Non-pigmented ciliary epithelial cell (primary cell): ENCODE data around the gene NECTIN1.

Experiments
- DNase-seq: peaks from one replicate; pipeline ENCODE4 v3.0.0-alpha.2; 2010; ENCODE audit warnings: low read depth

Gene NECTIN1

DNA sequence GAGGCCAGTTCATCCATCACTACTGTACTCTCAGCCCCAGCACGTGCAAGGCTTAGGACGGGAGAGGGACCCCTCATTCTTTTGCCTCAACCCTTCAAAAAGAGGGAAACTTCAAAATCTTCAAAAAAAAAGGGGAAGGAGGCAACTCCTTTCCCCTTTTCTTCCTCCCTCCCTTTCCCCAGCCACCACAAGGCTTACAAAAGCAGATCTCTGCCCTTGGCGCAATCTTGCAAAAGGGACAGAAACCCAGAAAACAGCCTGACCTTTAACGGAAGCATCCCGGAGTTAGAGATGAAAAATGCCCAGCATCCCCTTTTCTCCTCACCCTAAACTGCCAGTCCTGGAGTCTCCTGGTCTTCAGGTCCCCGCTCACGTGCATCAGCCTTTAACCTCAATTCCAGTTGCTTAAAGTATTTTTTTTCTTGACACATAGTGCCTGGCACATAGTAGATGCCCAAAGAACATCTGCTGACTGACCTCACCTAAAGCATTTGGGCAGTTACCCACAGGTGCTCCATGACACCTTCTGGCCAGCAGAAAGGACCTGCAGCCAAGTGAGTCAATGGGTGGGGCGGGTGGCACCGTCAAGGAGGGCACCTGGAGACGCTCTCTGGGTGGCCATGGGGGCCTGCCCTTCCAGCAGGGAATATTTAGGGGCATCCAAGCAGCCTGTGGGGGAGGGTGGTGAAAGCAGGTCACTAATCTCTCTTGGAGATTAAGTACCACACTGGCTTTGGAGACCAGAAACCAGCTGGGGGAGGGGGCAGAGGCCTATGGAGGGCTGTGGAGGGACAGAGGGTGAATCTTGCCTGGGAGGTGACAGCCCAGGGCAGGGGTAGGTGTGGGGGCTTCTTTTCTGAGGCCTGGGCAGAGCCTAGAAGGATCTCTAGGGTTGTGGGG is 16.3 kb downstream of the NECTIN1 start:
- DNase-seq: no peak

DNA sequence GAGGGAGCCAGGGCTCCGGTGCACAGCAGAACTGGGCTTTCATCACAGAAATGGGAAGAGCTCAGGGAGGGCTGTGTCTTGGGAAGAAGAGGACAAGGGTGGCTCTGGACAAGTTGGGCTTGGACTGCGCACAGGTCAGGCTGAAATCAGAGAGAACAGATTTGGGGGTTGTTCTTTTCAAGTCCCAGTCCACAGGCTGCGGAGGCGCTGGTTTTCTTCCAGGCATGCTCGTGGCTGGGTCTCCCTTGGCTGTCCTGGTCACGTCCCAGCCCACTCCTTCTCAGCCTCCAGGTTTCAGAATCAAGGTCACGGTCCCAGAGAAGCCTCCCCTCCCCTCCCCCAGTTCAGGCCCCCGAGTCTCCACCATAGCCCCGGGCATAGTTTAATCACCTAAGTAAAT is 17.0 kb downstream of the NECTIN1 start:
- DNase-seq: no peak

DNA sequence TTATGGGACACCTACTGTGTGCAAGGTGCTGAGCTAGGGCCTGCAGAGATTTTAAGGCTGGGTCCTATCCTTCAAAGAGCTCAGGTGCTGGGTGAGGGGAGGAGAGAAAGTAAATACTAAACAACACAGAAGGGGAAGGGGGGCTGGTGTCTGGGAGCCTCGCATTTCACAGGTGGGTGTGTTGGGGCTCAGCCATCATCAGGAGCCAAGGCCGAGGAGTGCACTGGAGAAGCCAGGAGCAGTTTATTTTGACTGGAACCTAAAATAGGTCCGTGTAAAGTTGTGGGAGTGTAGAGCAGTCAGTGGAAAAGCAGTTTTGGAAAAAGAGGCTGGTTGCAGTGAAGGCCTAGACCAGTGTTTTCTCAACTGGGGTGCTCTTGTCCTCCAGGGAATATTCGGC is 17.5 kb downstream of the NECTIN1 start:
- DNase-seq: no peak

DNA sequence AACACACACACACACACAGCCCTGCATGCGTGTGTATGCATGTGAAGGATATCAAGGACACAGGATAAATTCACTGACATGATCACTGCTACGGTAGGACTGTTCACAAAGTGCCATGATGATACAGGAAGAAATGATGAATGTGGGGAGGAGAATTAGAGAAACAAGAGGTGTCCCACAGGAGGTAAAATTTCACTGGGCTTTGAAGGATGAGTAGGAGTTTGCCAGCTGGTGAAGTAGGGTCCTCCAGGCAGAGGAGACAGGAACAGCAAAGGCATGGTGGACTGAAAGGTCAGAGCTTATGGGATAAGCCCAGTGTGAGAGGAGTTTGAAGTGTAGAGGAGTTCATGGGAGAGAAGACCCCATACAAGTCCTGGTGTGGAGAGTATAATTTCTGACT is 18.6 kb downstream of the NECTIN1 start:
- DNase-seq: no peak

DNA sequence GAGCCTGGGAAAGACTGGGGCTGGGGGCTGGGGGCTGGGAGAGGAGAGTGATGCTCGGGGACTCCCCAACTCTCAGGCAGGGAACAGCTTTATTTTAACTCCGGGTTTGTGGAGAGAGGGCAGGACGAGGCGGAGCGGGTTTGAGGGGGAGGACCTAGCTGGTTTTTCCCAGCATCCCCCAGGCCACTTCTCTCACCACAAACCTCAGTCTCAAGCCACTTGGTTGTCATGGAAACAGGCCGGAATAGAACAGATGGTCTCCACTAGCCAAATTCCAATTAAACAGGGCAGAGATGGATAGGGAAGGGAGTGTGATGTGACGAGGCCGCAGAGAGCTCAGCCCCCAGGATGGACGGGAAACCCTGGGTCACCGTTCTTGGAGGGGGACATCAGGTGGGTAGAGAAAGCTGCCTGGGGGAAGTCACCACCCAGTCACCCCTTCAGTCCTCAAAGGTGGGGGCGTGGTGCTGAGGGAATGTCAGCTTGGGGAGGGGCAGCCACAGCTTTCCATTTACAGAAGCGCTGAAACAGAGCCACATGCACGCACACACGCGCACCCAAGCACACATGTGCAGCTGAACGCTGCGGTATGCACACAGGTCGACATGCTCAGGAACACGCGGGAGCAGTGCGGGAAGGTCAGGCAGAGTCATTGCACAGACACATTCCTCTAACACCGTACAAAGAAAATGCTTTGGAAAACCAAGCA is 19.2 kb downstream of the NECTIN1 start:
- peak; percentile 71 for DNase-seq

DNA sequence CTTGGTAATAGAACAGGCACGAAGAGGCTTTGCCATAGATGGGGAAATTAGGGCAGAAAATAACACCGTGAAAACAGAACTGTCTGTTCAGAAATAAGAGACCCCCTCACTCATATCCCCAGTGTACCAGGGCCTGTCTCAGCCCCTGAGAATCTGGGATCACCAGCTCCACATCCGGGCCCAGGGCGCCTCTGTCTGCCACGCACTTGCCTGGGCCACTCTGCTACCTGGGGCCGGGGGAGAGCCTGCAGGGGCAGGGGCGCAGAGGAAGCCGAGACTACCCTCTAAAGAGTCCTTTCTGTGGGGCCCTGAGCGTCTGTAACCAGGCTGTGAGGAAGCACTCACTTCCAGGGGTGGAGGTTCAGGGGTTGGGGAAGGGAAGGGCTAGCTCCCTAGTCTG is 19.8 kb downstream of the NECTIN1 start:
- DNase-seq: no peak

DNA sequence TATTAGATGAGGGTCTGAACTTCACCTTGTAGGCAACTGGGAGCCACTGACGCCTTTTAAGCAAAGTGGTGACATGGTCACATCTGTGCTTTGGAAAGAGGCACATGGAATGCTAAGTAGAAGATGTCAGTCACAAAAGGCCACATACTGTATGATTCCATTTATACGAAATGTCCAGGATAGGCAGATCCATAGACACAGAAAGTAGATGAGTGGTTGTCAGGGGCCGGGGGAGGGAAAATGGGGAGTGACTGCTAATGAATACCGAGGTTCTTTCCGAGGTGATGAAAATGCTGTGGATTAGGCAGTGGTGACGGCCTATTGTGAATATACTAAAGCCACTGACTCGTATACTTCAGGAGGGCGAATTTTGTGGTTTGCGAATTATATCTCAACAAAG is 20.6 kb downstream of the NECTIN1 start:
- no peak for DNase-seq

DNA sequence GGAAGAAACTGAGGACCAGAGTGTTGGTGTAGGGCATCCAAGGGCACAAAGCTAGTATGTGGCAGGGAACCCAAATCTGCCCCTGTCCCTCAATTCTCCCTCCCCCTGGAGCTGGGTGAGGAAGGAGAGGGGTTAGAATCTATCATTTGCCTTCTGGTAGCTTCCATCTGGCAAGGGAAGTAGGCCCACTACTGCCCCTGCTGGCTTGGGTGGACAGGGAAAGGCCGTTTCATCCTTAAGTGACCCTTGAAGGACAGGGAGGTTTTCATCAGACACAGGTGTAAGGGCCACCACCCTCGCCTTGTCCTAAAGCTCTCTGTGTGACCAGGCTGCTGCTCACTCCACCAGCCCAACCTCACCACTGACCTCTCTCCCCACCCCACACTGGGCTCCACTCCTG is 22.1 kb downstream of the NECTIN1 start:
- DNase-seq: no peak

DNA sequence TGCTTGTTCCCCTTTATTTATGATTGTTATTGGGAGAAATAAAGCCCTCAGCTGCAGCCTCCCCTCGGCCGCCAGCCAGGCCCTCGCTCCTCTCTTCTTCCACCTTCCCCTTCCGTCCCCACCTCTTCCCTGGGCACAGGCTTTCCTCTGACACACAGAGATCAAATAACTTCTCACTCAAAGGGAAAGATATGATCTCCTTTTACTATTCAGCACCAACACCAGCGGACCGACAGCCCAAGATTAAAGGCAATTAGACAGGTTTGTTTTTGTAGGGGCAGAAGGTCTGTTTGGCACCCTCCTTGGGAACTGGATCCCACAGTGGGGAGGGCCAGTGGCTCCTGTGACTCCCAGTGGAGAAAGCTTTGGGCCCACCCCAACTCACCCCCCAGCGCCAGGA is 23.0 kb downstream of the NECTIN1 start:
- DNase-seq: no peak

DNA sequence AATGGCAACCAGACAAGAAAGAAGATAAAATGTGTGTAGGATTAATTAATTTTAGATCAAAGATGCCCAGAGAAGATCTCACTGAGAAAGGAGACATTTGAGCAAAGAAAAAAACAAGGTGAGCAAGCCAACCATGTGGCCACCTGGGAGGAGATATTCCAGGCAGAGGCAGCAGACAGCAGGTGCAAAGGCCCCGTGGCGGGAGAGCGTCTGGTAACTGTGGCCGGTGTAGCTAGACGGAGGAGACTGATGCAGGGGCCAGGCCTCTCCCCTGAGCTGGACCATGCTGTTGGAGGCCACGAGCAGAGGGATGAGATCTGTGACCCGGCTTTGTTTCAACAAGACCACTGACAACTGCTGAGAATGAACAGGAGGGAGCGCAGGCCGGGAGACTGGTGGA is 23.6 kb downstream of the NECTIN1 start:
- no peak for DNase-seq

DNA sequence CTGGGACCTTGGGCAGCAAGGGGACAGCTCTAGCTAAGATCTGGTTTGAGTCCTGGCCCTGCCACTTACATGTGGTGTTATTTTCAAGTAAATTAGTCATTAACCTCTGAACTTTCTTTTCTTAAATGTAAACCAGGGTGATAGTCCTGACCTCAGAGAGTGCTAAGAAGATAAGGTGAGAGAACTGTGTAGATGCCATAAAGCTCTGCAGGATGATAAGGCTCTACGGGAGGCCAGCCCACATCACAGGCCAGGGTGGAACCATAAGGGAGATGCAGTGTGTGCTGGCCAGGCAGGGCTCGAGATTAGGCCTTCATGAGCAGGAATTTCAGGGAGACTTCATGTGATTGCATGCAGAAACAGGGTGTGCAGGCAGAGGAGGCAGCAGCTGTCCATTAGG is 24.2 kb downstream of the NECTIN1 start:
- DNase-seq: no peak

DNA sequence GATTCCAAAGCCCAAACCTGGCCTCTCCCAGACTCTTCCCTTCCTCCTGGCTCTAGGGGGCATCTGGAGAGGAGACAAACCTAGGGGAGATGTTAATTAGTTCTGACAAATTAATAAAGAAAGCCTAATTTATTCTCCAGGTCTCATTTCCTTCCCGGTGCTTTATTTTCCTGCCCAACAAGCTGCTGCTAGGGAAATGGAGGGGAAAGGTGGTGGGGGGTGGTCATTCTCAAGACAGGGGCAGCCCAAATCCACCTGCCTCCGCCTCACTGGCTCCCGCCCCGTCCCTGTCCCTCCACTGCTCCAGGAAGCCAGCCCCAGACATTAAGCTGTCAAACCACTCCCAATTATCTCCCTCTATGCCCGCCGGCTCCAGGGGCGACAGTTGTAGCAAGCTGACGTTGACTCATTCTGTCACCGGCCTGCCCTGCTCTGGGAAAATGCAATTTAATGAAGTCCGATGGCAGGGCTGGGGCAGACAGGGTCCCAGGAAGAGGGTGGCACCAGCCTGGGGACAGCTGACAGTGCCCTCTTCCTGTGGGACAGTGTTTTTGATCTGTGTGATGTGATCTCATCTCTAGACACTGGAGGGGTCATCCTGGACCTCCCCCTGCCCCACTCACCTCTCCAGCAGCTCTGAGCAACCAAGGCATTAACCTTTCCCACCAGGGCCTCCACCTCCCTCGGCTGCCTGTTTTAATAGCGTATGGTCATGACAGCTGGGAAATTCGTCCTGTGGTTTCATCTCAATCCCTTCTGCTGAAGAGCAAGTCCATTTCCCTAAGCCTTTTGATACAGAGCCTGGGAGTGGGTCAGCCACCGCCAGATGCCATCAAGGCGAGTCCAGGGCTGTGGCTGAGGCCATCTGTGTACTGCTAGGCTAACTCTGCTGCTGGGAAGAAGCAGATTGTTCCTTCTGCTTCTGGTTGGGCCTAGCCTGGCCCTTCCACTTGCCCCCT is 27.1 kb downstream of the NECTIN1 start:
- no peak for DNase-seq

DNA sequence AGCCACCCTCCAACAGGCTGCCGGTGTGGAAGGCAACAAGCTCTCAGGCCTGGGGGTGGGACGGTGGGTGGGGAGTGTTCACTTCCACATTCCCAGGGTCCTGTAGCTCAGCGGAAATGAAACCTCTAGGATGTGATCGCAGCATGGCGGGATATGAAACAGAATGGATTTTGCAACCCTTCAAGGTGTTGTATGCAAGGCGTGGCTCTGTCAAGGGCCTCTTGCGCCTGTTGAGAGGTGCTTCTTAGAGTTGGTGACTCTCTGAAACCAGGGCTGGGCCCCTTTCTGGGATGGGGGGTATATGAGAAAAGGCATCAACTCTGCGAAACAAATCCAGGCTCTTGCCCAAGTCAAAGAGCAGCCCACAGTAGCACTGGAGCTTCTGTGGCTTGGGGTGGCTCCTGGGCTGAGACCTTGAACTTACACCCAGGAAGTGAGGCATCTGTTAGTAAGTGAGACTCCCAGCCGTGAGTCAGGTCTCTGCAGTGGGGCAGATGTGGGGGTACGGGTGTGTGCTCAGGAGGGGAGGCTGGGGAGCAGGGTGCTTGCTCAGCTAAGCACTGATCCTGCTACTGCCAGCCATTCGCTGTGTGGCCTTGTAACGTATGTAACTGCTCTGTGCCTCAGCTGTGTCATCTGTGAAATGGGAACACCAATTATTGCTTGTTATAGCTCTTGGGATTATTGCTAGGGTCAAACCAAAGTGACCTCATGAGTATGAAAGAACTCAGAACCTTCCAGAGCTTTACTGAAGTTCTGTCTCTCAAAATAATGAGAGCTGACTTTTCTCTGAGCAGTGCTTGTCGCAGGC is 28.3 kb downstream of the NECTIN1 start:
- no peak for DNase-seq

DNA sequence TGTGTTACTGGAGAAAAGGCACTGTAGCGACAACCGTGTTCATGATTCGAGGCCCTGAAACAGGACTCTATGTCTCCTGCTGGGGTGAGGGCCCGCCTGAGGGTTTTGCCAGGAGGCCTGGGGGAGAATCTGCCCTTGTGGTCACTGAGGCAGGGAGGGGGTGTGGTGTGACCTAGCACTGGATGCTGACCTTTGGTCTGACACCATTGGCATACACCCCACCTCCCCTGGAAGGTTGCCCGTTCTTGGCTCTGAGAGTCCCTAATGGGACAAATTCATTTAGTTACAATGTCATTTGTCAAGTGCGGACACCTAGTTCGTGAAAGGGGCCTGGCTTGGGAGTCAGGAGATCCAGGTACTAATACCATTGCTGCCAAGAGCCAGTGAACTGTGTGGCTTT is 29.0 kb downstream of the NECTIN1 start:
- DNase-seq: no peak

DNA sequence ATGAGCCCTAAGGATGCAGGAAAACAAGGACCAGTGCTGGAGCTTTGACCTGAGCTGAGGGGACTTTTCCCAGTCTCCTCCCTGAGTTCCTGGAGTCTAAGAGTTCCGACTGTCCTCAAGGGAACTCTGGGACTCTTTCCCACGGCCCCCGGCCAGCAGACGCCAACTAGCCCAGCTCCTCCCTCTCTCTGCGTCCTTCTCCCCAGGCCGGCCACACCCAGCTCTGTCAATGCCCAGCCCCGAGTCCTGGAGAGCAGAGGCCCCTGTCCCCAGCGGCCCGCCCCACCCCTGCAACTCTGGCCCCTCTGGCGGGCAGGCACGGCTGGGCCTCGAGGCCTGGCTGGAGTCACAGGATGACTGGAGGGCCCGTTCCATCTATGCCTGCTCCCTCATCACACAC is 29.8 kb downstream of the NECTIN1 start:
- DNase-seq: no peak

DNA sequence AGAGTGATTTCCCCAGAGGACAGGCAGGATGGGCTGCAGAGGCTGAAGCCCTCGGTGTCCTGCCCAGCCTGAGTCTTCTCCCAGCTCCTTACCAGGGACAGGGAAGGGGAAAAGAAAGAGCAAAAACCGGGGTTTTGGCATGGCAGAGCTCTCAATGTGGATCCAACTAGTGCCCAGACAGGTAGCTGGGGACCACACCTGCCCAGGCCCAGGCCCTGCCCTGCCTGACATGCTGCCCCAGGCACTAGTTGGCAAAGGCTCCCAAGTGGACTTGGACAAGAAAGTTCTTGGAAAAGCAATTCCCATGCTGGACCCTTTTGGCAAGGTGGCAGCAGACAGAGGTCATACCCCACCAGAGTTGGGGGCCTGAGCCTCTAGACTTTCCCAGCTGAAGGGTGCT is 31.1 kb downstream of the NECTIN1 start:
- no peak for DNase-seq

DNA sequence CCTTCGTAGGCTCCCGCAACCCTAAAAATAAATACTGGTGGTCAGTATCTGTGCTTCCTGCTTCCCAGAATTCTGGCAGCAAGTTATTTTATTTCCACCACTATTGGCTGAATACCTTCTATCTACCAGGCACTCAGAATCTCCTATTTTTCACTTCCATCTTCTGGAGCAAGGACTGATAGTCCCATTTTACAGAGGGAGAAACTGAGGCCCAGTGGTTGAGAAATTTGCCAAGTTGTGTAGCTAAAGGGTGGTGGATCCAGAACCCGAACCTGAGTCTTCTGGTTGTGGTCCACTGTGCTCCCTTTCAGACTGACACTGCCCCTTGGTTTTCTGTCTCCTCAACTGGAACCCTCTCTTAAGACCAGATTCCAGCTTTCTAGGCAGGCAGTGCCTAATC is 31.6 kb downstream of the NECTIN1 start:
- no peak for DNase-seq

DNA sequence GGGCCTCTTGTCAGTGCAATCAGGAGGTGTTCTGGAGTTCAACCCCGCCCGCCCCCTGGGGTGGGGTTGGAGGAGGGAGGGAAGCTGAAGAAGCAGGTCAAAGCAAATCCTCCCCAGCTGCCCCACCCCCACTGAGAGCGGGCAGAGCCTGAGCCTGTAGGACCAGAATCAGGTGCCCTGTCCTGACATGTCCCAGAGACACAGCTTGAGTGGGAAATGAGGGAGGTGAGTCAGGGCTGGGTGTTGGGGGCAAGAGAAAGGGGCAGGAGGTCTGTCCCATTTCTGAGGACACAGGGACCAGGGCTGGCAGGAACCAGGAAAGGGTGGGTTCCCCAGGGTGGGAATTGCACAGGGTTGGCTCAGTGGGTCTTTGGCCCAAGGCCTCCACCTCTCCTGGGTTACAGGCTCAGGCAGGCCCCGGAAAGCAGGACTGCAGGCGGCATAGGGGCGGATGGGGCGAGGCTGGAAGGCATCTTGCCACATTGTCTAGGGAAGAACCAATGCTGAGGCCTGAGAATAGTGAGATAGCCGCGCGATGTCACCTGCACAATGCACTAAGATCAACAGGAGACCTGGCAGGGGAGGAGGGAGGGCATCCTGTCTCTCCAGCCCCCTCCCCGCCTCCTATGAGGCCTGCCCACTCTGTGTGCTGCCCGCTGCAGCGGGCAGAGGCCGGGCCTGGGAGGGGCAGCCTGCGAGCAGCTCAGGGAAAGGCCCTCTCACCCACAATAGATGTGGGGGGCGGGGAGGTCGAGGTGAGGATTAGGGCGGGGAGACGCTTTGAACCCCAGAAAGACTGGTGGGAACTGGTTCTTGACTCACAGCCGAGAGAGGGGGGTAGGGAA is 32.4 kb downstream of the NECTIN1 start:
- DNase-seq: no peak

DNA sequence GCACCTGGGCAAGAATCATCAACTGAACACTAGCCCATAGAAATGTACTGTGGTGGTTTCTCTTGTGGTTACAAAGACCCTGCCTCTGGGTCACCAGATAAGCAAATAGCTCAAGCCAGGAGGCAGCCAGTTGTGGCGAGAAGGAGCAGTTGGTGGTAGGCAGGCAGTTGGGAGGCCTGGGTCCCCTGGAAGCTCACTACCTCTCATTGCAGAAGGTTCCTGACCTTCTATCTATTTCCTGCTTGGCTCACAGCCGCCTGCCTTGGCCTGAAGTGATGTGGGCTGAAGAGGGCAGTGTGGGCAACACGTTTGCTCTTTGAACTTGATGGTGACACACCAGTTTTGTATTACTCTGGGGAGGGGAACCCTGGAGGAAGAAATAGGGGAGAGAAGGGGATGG is 34.7 kb downstream of the NECTIN1 start:
- DNase-seq: no peak

DNA sequence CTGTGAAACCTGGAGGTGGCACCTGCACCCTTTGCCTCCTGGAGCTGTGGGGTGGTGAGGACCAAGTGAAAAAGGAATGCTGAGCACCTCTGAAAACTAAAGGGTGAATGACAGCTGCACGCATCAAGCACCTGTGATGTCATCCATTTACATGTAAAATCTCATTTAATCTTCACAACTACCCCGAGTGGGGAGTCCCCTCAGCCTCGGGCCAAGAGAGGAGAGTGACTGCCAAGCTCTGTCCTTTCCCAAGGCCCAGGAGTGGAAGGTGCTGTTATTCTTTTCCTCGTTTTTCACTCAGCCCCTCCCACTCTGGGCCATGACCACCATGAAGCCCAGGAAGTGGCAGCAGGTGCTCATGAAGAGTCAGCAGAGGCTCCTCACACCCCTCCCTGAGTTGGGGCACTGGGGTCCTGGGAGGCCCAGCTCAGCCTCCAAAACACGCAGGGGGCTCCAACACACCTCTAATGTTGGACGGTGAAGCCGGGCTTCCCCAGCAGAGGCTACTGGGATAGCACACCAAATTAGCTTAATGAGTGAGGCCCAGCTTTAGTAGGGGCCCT is 35.7 kb downstream of the NECTIN1 start:
- no peak for DNase-seq

DNA sequence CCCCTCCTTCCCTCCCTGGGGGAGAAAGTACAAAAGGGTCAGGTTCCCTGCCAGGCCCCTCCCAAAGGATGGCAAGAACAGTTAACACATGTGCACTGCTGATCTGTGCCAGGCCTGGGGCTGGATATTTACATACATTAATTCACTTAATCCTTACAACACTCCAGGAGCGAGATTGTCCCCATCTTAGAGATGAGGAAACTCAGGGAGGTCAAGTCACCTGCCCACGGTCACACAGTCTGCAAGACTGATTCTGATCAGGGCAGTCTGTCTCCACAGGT is 36.5 kb downstream of the NECTIN1 start:
- DNase-seq: no peak
